NCI-H1417 treated with DMSO at 0.1 percent for 48 hours (cell line): ENCODE measurements around the gene KLHL29.

ENCODE experiments used
- DNase-seq: peaks from one replicate; lab custom pipeline; 2025; lab: John Stamatoyannopoulos, UW

KLHL29 gene

DNA sequence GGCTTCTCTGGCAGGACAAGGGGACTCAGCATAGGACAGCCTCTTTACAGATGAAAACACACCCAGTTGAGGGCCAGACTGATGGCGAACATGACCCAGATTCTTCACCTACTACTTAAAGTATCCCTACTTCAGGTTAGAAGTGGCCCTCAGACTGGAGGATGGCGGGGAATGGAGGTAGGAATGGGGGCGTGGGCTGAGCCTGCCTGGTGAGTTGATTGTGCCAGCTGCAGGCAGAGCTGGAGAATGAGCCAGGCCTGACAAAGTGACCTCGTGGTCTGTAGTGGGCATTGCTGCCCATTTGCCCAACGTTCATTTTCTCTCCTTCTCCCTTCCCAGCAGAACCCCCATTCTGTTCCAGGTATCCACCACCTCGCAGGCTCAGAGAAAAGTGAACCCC is 186.1 kb downstream of the KLHL29 start:
- DNase-seq = no peak

DNA sequence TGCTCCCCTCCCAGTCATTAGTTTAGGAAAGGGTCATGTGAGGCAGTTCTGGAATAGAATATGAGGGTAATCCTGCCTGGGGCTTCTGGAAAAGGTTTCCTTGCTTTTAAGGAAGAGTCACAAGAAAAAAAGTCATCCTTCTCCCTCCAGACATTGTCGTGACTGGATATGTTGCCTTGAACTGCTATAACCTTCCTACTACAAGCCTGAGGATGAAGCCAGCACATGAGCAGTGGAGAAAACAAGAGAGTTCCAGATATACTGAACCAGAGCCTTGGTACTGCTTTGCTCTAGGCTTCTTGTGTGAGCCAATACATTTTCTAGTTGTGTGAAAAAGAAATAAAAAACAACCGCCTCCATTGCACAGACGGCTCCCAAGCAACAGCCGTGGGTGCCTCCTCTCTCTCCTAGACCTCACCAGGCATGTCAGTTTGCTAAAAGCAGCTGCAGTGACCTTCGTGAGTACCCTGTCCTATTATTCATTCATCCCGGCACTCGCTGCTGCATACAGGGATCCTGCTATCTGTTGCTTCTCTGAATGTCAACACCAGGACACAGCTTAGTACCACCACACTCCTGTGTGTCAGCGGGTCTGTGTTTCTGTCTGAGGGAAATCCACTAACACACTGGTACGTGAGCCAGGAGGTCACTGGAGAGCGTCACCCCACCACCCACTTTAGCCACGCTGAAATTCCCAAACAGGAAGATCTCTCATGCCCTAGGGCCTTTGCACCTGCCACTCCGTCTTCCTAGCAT is 186.7 kb downstream of the KLHL29 start:
- DNase-seq = no peak

DNA sequence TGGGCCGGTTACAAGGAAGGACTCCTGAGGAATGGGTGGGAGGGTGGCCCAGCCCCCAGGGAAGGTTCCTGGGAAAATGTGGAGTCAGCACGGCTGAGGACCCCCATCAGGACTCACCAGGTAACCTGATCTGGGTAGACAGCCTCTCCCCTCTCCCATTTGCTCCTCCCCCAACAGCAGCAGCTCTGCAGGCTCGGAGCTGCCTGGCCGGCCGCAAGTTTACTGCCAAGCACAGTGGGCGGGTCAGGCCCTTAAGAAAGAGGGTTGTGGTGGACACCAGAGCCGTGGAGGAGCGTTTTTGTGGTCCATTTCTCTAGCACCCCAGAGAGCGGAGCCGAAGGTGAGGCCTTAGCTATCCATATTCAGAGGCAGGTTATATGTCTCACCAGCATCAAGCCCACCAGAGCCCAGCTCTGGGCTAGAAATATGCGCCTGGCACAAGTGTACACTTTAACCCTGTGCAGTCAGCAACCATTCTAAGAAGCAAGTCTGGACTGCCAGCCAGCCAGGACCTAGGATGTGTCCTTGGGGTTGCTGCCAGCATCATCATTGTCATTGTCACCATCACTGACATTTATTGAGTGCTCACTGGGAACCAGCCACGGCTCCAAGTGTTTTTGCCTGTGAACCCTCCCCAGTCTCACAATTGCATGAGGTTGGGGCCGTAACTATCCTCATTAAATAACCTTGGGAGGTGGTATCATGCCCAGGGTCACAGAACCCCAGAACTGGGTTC is 190.1 kb downstream of the KLHL29 start:
- no peak for DNase-seq

DNA sequence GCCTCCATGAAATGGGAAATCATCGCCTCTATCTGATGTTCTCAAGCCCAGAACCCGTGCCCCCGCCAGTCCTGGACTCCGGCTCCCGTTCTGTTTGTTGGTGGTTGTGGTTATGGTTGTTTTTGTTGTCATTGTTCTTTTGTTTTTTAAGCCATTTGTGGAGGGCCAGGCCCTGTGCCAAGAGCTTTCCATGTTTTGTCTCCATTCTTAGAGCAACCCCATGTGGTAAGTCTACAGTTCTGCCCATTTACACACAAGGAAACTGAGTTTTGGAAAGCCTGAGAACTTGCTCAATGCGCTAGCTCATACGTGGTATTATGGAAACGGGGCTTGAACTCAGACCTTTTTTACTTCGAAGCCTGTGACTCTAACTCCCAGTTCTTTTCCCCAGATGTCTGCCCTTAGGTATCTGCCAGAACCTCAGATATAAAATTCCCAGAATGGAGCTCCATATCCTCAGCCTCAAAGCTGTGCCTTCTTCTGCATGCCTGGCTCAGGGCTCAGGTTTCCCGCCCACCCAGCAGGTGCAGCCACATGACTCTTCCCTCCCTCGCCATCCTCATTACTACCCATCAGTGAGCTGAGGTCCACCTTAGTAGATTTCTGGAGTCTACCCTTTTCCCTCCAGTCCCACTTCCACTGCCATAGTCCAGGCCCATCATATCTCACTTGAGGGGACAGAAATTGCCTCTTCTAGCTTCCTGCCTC is 194.1 kb downstream of the KLHL29 start:
- DNase-seq = no peak

DNA sequence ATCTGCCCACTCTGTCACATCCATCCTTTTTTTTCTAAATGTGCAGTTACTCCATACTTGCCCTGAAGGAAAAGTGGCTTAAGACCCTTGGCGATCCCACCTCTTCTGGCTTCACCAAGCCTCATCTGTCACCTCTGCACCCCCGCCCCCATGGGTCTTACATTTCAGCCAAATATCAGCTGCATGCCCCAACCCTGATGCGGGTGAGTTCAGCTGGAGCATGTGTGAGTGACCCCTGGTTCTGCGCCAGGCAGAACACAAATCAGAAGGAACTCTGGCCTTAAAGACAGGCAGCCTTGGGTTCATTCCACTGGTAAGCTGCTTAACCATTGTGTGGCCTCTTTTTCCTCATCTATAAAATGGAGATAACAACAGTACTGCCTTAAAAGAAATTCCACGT is 194.7 kb downstream of the KLHL29 start:
- no peak for DNase-seq

DNA sequence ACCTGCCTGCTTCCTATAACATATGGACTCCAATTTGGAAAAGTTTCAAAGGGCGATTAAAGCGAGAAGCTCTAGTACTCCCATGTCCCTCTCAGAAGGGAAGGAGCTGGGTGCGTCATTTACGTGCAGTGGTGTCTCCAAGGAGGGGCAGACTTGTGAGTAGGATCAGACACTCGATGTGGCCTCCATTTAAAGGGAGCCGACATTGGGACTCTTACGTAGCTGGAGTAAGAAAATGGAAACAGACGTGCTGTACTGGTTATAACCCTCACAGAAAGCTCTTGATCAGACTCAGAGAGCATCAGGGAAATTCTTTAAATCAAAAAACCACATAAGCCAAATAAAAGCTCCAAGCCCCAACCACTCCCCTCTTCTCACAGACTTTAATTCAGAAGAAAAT is 198.5 kb downstream of the KLHL29 start:
- DNase-seq = no peak

DNA sequence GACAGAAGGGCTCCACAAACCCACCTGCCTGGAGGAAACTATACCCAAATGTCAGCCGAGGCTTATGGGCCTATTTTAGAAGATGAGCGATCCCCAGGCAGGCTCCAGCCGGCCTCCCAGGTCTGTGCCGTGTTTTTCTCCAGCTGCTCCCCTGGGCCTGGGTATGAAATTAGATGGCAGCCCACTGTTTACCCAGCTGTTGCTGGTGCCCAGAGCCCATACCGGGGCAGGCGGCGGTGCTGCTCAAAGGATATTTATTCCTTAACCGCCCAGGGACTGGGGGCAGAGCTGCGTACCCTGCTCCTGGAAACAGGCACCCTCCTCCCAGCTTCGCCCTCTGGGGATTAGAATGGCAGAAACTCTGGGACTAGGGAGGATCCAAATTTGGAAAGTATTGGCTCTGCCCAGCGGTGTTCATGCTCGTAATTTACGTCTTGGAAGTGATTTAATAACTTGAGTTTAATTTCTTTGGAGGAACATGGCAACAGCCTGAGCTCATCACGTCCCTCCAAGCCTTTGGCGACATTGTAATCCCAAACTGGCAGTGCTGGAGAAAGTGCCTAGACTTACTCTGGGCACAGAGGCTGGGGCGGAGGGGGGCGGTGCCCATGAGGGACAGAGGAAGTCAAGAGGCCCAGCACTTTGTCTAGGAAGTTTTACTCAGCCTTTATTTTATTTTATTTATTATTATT is 199.2 kb downstream of the KLHL29 start:
- DNase-seq = peak; percentile 50

DNA sequence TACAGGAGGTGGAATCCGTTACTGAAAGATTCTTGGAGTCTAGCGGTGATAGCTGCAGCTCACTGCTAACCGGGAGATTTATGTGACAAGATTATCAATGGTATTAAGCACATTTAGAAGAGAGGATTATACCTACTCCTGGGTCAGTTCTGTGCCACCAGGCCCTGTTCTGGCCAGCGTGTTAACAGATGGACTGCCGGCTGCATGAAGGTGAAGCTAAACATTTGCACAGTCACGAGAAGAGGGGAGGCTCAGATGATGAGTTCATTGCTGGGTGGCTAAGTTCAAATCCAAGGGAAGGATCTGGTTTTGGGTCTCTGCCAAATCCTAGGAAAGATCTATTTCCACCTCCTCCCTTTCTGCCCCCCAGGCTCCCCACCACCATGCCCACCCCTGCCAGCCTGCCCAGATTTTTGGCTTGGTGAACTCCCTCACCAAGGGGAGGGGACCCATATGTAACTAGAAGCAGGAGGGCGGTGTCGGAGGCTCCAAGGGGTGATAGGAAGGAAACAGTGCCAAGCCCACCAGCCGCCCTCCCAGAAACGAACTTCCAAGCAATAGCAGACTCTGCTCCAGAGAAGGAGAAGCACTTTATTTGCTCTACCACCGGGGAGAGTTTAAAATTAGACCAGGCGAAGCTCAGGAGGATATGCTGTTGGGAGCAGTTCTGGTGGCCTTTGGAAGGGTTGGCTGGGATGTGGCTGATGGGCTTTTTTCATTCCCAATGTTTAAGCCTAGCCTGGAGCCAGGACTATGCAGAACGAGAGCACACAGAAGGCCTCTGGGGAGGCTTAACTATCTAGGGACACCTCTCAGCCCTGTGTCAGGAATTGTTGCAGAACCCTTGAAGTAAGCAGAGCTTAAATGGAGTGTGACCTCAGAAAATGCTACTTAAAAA is 200.5 kb downstream of the KLHL29 start:
- DNase-seq = no peak

DNA sequence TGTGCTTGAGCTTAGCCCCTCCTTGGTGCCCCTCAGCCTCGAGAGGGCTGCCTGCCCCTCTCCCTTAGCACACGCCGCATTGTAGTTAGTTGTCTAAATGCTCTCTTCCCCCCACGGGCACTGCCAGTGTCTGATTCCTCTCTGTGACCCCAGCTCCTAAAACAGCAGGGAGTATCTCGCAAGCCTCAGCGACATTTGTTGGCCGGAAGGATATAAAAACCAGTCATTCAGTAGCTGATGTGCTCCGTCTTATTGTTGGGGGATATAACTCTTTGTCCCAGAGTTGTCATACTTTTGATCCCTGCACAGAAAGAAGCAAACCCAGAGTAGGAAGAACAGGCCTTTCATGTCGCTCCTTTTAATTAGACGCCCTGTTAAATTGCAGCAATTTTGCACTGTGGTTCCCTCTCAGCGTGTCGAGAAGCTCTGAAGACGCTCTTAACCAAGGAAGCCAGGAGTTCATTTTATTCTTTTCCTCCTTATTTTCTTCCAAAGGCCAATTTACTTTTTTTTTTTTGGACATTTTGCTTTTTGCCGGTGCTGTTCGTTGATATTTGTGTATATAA is 201.8 kb downstream of the KLHL29 start:
- DNase-seq = no peak

DNA sequence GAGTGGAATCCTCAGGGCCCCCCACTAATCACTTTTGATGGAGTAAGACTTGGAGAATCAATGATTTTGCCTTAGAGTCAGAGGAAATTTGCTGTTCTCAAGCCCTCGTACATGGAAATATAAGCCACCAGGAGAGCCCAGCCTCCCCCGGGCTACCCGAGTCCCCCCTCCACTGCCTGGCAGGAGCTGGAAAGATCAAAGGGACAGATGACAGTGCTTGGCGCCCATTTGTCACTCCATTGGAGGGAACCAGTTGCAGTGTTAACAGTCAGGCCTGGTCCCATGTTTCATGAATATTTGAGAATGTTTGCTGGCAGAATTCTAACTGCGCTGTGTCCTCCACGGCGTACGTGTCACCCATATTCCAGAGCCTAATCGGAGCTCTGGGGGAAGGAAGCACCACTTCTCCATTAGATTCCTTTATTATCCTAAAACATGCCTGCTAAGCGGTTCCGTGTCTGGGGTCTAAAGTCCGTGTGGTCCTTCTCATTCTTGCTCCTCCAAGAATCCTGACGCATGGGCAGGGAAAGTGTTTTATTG is 202.4 kb downstream of the KLHL29 start:
- no peak for DNase-seq

DNA sequence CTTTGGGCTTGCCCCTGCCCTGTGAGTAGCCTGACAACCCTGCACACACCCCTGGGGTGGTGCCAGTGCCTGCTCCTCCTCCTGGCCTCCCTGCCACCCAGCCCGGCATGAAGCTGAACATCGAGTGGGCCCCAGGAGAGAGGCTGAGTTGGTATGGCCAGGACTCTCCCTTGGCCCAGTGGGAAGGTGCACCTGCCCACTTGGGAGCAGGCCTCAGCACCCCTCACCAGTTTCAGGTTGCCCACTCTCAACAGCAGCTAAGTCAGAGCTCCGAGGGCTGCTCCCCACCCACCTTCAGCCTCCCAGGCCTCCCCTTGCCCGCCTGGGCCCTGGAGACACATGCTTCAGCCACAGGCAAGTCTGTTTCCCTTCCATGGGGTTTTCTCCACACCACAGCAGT is 203.1 kb downstream of the KLHL29 start:
- no peak for DNase-seq

DNA sequence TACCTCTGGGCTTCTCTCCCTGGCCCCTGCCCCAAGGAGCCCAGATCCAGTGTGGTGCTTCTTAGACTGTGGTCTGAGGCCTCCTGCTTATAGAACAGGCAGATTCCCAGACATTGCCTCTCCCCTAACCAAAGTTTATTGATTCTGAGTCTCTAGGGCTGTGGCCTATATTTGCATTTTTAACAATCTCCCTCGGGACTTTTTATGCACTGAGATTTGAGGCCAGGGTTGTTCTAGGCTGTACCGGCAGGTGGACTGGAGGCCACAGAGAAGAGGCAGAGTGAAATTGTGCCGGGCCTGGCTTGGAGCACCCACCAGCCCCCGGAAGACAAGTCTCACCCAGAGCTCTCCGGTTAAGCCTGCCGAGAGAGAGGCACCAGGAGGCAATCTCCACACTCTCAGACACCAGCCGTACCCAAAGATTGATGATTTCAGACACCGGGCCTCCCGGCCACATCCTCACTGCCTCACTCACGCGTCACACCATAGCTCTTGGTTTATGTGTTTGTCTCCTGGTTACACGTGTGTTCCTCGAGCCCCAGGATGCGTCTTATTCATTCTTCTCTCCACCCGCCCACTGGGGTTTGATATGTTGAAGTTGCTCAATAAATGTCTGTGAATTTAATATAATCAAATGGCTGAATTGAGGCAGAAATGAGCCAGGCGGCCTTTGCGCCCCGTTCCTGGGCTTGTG is 203.7 kb downstream of the KLHL29 start:
- no peak for DNase-seq

DNA sequence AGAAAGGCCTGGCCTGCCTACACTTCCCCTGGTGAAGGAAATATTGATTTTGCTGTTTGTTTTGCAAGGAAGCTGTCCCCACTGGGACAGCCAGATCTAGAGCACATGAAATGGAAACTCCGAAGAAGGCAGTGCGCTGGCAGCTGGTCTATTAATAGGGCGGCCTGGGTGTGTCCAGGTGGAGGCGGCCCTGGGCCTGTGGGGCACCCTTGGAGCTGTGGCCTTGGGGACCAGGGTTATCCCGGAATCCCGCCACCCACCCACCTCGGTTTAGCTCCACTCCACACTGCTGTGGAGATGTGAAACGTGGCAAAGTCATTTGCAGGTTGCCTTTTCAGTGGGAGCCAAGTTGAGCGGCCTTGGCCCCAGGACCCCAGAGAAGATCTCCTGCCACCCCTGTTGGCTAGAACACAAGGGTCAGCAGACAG is 204.3 kb downstream of the KLHL29 start:
- DNase-seq = no peak

DNA sequence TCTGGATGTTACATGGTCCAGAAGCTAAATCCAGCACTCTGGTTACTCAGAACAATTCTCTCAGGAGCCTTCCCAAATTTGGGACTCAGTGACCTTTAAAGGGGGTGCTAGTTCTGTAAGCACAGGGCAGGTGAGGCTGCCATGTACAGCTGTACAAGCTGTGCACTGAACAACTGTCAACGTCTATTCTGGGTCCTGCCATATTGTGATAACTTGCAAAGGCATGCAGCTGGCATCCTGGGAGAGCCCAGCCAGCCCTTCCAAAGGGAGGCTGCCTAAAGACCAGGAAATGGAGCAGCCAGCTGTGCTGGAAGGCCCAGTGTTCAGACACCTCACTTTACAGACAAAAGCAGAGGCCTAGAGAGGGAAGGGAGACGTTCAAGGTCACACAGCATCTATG is 204.8 kb downstream of the KLHL29 start:
- DNase-seq = no peak

DNA sequence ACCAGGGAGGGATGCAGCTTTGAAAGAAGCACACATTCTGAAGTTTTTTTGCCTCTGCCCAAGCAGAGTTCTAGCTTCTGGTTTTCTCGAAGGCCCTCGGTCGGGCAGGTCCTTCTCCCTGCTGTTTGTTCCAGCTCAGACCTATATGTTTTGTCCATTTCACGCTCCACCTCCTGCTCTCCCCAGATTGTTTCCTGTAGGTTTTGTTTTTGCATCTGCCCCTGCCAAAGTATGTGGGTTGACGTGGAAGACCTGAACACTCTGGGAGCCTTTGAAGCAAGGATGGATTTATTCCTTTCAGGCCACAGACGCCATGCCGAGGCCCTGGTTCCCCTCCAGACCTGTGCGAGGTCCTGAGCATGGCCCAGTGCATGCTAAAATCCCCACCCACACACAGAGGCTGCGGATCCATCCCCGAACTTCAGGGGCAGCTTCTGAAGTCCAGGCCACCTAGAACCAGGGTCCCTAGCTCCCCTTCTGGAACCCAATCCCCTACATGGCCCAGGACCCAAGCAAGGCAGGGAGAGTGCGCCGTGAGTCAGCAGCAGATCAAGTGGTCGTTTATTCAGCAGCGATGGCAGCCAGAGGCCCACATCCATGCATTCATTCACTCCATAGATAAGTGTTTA is 205.4 kb downstream of the KLHL29 start:
- DNase-seq = no peak

DNA sequence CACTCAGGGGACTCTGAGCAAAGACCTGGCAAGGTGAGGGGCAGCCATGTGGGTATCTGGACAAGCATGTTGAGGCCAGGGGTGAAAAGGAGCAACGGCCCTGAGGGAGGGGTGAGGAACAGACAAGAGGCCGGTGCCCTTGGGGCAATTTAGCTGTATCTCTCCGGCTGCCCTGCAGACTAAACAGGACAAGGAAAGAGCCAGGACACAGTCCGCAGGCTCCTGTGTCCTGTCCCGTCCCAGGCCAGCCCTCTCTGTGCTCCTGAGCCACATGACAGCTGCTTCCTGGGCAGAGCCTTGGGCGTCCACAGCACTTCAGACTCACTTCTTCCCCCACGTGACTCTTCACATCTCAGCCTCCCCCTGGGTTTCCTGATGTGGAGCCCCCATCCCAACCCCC is 206.1 kb downstream of the KLHL29 start:
- no peak for DNase-seq

DNA sequence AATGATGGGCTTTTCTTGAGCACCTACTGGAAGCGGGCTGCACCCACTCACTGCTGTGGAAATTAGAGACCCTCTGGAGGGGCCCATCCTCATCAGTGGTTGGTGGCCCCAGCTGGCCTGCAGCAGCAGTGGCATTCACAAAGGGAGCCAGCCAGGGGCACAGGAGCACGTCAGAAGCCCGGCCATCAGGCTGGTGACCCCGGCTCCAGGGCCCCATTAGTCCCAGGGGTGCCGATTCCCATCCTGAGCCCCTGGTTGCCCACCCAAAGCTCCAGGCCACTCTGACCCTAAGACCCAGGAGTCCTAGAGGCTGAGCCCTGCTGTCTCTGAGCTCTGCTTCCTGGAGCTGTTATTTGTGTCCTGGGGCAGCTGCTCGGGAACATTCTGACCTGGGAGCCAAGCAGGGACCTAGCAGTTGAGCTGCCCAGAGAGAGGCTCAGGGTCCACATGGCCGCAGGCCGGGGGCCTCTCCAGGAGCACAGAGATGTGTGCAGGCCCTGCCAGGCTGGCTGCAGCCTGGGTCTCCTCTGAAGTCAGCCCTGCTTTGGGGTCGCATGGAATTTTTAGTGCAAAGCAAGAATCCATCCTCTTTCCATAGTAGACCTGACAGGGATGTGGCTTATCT is 207.2 kb downstream of the KLHL29 start:
- no peak for DNase-seq

DNA sequence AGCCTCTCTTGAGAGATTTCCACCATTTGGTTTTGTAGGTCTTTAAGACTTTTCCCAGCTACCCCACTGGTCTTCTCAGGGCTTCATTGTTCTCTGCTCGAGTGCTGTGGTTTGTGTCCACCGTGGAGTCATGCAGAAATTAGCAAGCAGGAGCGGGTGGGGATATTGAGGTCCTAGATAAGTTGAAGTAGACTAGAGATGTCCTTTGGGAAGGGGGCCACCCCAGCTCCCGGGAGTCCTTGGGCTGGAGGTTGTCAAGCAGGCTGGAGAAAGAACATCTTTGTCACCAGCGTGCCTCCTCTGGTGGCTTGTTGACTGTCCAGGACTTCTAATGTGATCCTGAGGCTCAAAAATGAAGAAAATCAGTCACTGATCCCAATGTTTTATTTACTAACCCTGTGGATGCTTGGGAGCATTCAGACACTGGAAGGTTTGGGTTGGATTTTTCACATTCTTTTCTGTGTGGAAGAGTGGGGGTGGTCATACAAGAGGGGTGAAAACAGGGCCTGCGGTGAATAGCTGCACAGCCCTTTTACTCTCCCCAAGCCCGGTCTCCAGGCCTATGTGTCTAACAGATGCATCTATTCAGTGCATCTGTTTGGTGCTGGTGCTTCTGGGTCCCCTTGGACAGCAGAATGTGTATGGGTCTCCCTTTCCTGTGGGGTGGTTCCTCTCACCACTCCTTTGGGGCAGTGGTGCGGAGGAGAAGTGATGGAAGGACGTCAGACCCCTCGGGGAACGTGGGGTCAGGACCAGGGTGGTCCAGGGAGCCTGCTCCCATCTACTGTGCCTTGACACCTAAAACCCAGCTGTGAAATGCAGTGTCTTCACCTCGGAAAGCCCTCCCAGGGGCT is 208.1 kb downstream of the KLHL29 start:
- no peak for DNase-seq
